Stomach (tissue), 9 donors: ENCODE results near the gene SHISAL1. TPM values are rescaled to one million over a fixed set of nuclear protein-coding genes. Genes with fewer than 3 reads are reported as not detected.

Source experiments
- DNase-seq, 2 donors: peaks; one replicate each; pipeline versions ENCODE4 v3.0.0 to v3.0.0-alpha.2; 2013 to 2019
- H3K27ac ChIP-seq, 5 donors: fragments of 200-600 bp in 4 of 5; sonication (generic) in 4 of 5; one replicate each; pipeline ENCODE4 v1.5.1; 2013 to 2019; ENCODE audit warnings: mild to moderate bottlenecking in 1 of 5, moderate library complexity in 1 of 5
- H3K27me3 ChIP-seq, 3 donors: fragments of 200-600 bp; sonication (generic); one replicate each; pipeline ENCODE4 v1.5.1; 2017 to 2019; ENCODE audit warnings: mixed run types in 1 of 3
- H3K36me3 ChIP-seq, 4 donors: fragments of 200-600 bp; sonication (generic); 1 replicate in 3 of 4; 2 replicates in 1 of 4; pipeline ENCODE4 v1.5.1; 2016 to 2019
- H3K4me1 ChIP-seq, 4 donors: fragments of 200-600 bp; sonication (generic); one replicate each; pipeline ENCODE4 v1.5.1; 2016 to 2019
- H3K4me3 ChIP-seq, 4 donors: fragments of 200-600 bp; sonication (generic) in 3 of 4; one replicate each; pipeline ENCODE4 v1.5.1; 2016 to 2019; ENCODE audit warnings: mild to moderate bottlenecking in 1 of 4
- H3K9me3 ChIP-seq, 4 donors: fragments of 200-600 bp; sonication (generic); one replicate each; pipeline ENCODE4 v1.5.1; 2016 to 2019
- CTCF ChIP-seq, 7 experiments: fragments of 450-650 bp in 4 of 7; fragments of 200-600 bp in 3 of 7; sonication (generic) in 3 of 7; IDR thresholded peaks; one replicate each; pipeline ENCODE4 v1.5.1; 2016 to 2019; ENCODE audit warnings: antibody characterized with exemption in 7 of 7, control low read depth in 2 of 7, mild to moderate bottlenecking in 1 of 7
- EP300 ChIP-seq: sonication (generic); formaldehyde crosslinking; IDR thresholded peaks from one replicate; pipeline ENCODE4 v1.6.1; 2017; ENCODE audit warnings: antibody characterized with exemption
- POLR2A ChIP-seq, 4 donors: fragments of 450-650 bp; IDR thresholded peaks; one replicate each; pipeline ENCODE4 v1.6.1; 2016; ENCODE audit warnings: antibody characterized with exemption in 4 of 4, control low read depth in 2 of 4, mild to moderate bottlenecking in 1 of 4, moderate library complexity in 1 of 4
- POLR2AphosphoS5 ChIP-seq, 3 donors: sonication (generic); formaldehyde crosslinking; IDR thresholded peaks; one replicate each; pipeline ENCODE4 v1.6.1; 2016; ENCODE audit warnings: antibody characterized with exemption in 3 of 3
- WGBS, 5 donors: extraction: QIAGEN DNeasy Blood & Tissue Kit in 3 of 5; methylation state at CpG; one replicate each; pipeline versions ENCODE4 v1.1.5 to v1.1.7; 2013 to 2018; 5-methylcytosine and 5-hydroxymethylcytosine counted together
- intact Hi-C: fragments of 100-400 bp; cut with DNase I; formaldehyde crosslinking; loops from one replicate; pipeline ENCODE4 v1.15.1; 2023; ENCODE audit warnings: low total_unique reads
- polyA plus RNA-seq, 3 donors: library from polyadenylated mRNA; stranded (reverse); fragments of 200-250 nt; gene quantifications; one replicate each; pipeline ENCODE4 v1.2.3, GENCODE V29; 2013
- total RNA-seq, 5 donors: library from RNA; depleted of rRNA; stranded (reverse); fragments of >200 nt; gene quantifications; one replicate each; pipeline versions ENCODE4 v1.1.0 to v1.2.3, GENCODE V29; 2014 to 2016
- donor health status: healthy with polysubstance abuse.
- donor health status: Bipolar disorder and iron deficiency.
- donor health status: healthy.

The SHISAL1 gene
- total and polyA plus RNA-seq, 8 donors = 0.43 to 19.3 (median 1.2) TPM

GRCh38 chr22:44247923-44248892 lies 64.5 kb downstream of the SHISAL1 start:
- no peak overlapping the region for H3K27ac ChIP-seq
- TF ChIP-seq EP300 (no peak), CTCF (IDR thresholded peaks at IDR 0.05) (no peak), POLR2AphosphoS5 (IDR thresholded peaks at IDR 0.05) (no peak), POLR2A (IDR thresholded peaks at IDR 0.05) (no peak)
- H3K9me3 ChIP-seq = peaks cover 2 to 21% (median 18%) of the 10 kb centered on the region in 4 donors
- intact Hi-C loops = no loop called here
- H3K4me3 ChIP-seq = no peak overlapping the region
- DNase-seq = peak in 1 of 2 donors; percentile 17
- H3K27me3 ChIP-seq = peaks cover 0 to 20% (median 0%) of the 10 kb centered on the region in 3 donors
- 87 to 92% (median 88%) methylated on average over 24 to 25 of the region's 25 CpGs for WGBS, 5 donors
- H3K4me1 ChIP-seq = no peaks in the 10 kb centered on the region
- H3K36me3 ChIP-seq = no peaks in the 10 kb centered on the region

- H3K9me3 ChIP-seq = peaks cover 2 to 21% (median 18%) of the 10 kb centered on the region in 4 donors
- peak in 1 of 2 donors; percentile 3 for DNase-seq
- WGBS, 5 donors = 81 to 90% (median 87%) methylated on average over 5 of the region's 5 CpGs
- no peak overlapping the region for H3K4me3 ChIP-seq
- no peak for TF ChIP-seq EP300
- TF ChIP-seq POLR2AphosphoS5 (IDR thresholded peaks at IDR 0.05) = no peak
- TF ChIP-seq CTCF (IDR thresholded peaks at IDR 0.05) = no peak
- TF ChIP-seq POLR2A (IDR thresholded peaks at IDR 0.05) = no peak
- H3K27ac ChIP-seq = no peak overlapping the region
- H3K36me3 ChIP-seq = no peaks in the 10 kb centered on the region
- H3K4me1 ChIP-seq = no peaks in the 10 kb centered on the region
- H3K27me3 ChIP-seq = peaks cover 0 to 24% (median 0%) of the 10 kb centered on the region in 3 donors
- intact Hi-C loops = no loop called here
Observed at GRCh38 chr22:44247346-44247745, 65.4 kb downstream of the SHISAL1 start.

GRCh38 chr22:44246615-44247326 lies 66.0 kb downstream of the SHISAL1 start:
- intact Hi-C loops = no loop called here
- Histone ChIP-seq H3K27ac (no peak overlapping the region), H3K9me3 (peaks cover 2 to 21% (median 18%) of the 10 kb centered on the region in 4 donors), H3K4me1 (no peaks in the 10 kb centered on the region), H3K36me3 (no peaks in the 10 kb centered on the region), H3K4me3 (no peak overlapping the region), H3K27me3 (peaks cover 0 to 24% (median 0%) of the 10 kb centered on the region in 3 donors)
- 78 to 96% (median 81%) methylated on average over 3 to 8 of the region's 8 CpGs for WGBS, 5 donors
- TF ChIP-seq POLR2AphosphoS5 (IDR thresholded peaks at IDR 0.05) (no peak), EP300 (no peak), POLR2A (IDR thresholded peaks at IDR 0.05) (no peak), CTCF (IDR thresholded peaks at IDR 0.05) (no peak)
- DNase-seq = peak in 1 of 2 donors; percentile 14

- no peak overlapping the region for H3K4me3 ChIP-seq
- H3K36me3 ChIP-seq = no peaks in the 10 kb centered on the region
- intact Hi-C loops = no loop called here
- no peak overlapping the region for H3K27ac ChIP-seq
- 77 to 87% (median 83%) methylated on average over 8 of the region's 8 CpGs for WGBS, 5 donors
- peaks cover 2 to 21% (median 17%) of the 10 kb centered on the region in 4 donors for H3K9me3 ChIP-seq
- TF ChIP-seq CTCF (IDR thresholded peaks at IDR 0.05) = no peak
- no peak for TF ChIP-seq EP300
- no peak for TF ChIP-seq POLR2AphosphoS5 (IDR thresholded peaks at IDR 0.05)
- TF ChIP-seq POLR2A (IDR thresholded peaks at IDR 0.05) = no peak
- H3K4me1 ChIP-seq = no peaks in the 10 kb centered on the region
- DNase-seq = peak in 1 of 2 donors; percentile 20
- H3K27me3 ChIP-seq = peaks cover 0 to 24% (median 0%) of the 10 kb centered on the region in 3 donors
Observed at GRCh38 chr22:44245867-44246266, 66.9 kb downstream of the SHISAL1 start.
